Liver (tissue), 9 donors: ENCODE results near the gene LMTK3. TPM values are rescaled to one million over a fixed set of nuclear protein-coding genes. Genes with fewer than 3 reads are reported as not detected.

ENCODE experiments used
- DNase-seq: peaks from one replicate; pipeline ENCODE4 v3.0.0-alpha.2; 2017; ENCODE audit warnings: low spot score
- H3K27ac ChIP-seq, 2 donors: one replicate each; pipeline ENCODE4 v1.7.0; 2013; ENCODE audit warnings: inconsistent platforms in 2 of 2, low read length in 2 of 2, control low read depth in 1 of 2, low read depth in 1 of 2, mild to moderate bottlenecking in 1 of 2
- H3K27me3 ChIP-seq, 4 donors: one replicate each; pipeline versions ENCODE4 v1.6.1 to v1.7.0; 2013; ENCODE audit warnings: low read length in 3 of 4, inconsistent platforms in 1 of 4, mild to moderate bottlenecking in 1 of 4, moderate library complexity in 1 of 4; ENCODE audit not compliant: control insufficient read depth in 4 of 4, insufficient read depth in 4 of 4
- H3K36me3 ChIP-seq, 4 donors: one replicate each; pipeline versions ENCODE4 v1.6.1 to v1.7.0; 2013; ENCODE audit warnings: low read length in 3 of 4, mild to moderate bottlenecking in 3 of 4, low read depth in 1 of 4, moderate library complexity in 1 of 4; ENCODE audit not compliant: control insufficient read depth in 4 of 4, insufficient read depth in 3 of 4
- H3K4me1 ChIP-seq, 4 donors: one replicate each; pipeline versions ENCODE4 v1.6.1 to v1.7.0; 2013; ENCODE audit warnings: low read length in 3 of 4, mild to moderate bottlenecking in 3 of 4, moderate library complexity in 1 of 4; ENCODE audit not compliant: control insufficient read depth in 4 of 4, insufficient read depth in 4 of 4
- H3K4me3 ChIP-seq, 3 donors: one replicate each; pipeline versions ENCODE4 v1.6.1 to v1.7.0; 2013; ENCODE audit warnings: low read length in 3 of 3, control low read depth in 1 of 3, low read depth in 1 of 3, mild to moderate bottlenecking in 1 of 3
- H3K9ac ChIP-seq, 2 donors: one replicate each; pipeline ENCODE4 v1.7.0; 2013; ENCODE audit warnings: low read length in 2 of 2, mild to moderate bottlenecking in 2 of 2, moderate library complexity in 2 of 2, control low read depth in 1 of 2, low read depth in 1 of 2
- H3K9me3 ChIP-seq, 4 donors: one replicate each; pipeline versions ENCODE4 v1.6.1 to v1.7.0; 2013; ENCODE audit warnings: low read length in 3 of 4; ENCODE audit not compliant: control insufficient read depth in 4 of 4
- ATF3 ChIP-seq: IDR thresholded peaks from 2 replicates; pipeline ENCODE4 v1.6.1; 2016; ENCODE audit warnings: antibody characterized with exemption
- EGR1 ChIP-seq, 2 donors: IDR thresholded peaks; 2 replicates each; pipeline ENCODE4 v1.6.1; 2016 to 2018; ENCODE audit warnings: antibody characterized with exemption in 2 of 2, low read depth in 2 of 2
- FOXA1 ChIP-seq: IDR thresholded peaks from 2 replicates; pipeline ENCODE4 v1.6.1; 2016; ENCODE audit warnings: antibody characterized with exemption
- FOXA2 ChIP-seq: IDR thresholded peaks from 2 replicates; pipeline ENCODE4 v1.6.1; 2016; ENCODE audit warnings: antibody characterized with exemption
- GABPA ChIP-seq, 2 donors: IDR thresholded peaks in 1 of 2; conservative IDR thresholded peaks in 1 of 2; 2 replicates each; pipeline ENCODE4 v1.6.1; 2016; ENCODE audit warnings: antibody characterized with exemption in 2 of 2, mild to moderate bottlenecking in 1 of 2, moderate library complexity in 1 of 2
- HNF4A ChIP-seq, 2 donors: conservative IDR thresholded peaks; 2 replicates each; pipeline ENCODE4 v1.6.1; 2016; ENCODE audit warnings: antibody characterized with exemption in 2 of 2, mild to moderate bottlenecking in 2 of 2
- JUND ChIP-seq, 2 donors: IDR thresholded peaks; 2 replicates each; pipeline ENCODE4 v1.6.1; 2016; ENCODE audit warnings: antibody characterized with exemption in 2 of 2
- MAX ChIP-seq: IDR thresholded peaks from 2 replicates; pipeline ENCODE4 v1.6.1; 2016; ENCODE audit warnings: antibody characterized with exemption
- RAD21 ChIP-seq, 2 donors: IDR thresholded peaks; 2 replicates each; pipeline ENCODE4 v1.6.1; 2016; ENCODE audit warnings: antibody characterized with exemption in 2 of 2, mild to moderate bottlenecking in 2 of 2
- REST ChIP-seq: IDR thresholded peaks from 2 replicates; pipeline ENCODE4 v1.6.1; 2016; ENCODE audit warnings: antibody characterized with exemption, mild to moderate bottlenecking
- RXRA ChIP-seq, 2 donors: IDR thresholded peaks; 2 replicates each; pipeline ENCODE4 v1.6.1; 2017 to 2018; ENCODE audit warnings: antibody characterized with exemption in 2 of 2, mild to moderate bottlenecking in 1 of 2
- SP1 ChIP-seq: IDR thresholded peaks from 2 replicates; pipeline ENCODE4 v1.6.1; 2018; ENCODE audit warnings: antibody characterized with exemption, mild to moderate bottlenecking
- TAF1 ChIP-seq: conservative IDR thresholded peaks from 2 replicates; pipeline ENCODE4 v1.6.1; 2016; ENCODE audit warnings: antibody characterized with exemption, mild to moderate bottlenecking
- YY1 ChIP-seq: IDR thresholded peaks from 2 replicates; pipeline ENCODE4 v1.6.1; 2016; ENCODE audit warnings: antibody characterized with exemption, mild to moderate bottlenecking
- ZBTB33 ChIP-seq: IDR thresholded peaks from 2 replicates; pipeline ENCODE4 v1.6.1; 2016; ENCODE audit warnings: antibody characterized with exemption
- WGBS: extraction: QIAGEN DNeasy Blood & Tissue Kit; methylation state at CpG from one replicate; pipeline ENCODE4 v1.1.7; 2013; 5-methylcytosine and 5-hydroxymethylcytosine counted together
- polyA plus RNA-seq, 2 donors: library from polyadenylated mRNA; stranded (reverse) in 1 of 2; unstranded in 1 of 2; fragments of 200-250 nt in 1 of 2; fragments of >200 nt in 1 of 2; fragmentation: Nextera tagmentation in 1 of 2; extraction: Ambion mirVana in 1 of 2; gene quantifications; one replicate each; pipeline versions ENCODE4 v1.2.1 to v1.2.3, GENCODE V29; 2013 to 2015
- total RNA-seq, 2 donors: library from RNA; depleted of rRNA; stranded (reverse); fragments of >200 nt; gene quantifications; one replicate each; pipeline ENCODE4 v1.2.3, GENCODE V29; 2014
- donor health status: healthy.
- donor health status: healthy.
- donor health status: healthy.
- donor health status: healthy.
- donor health status: healthy.

LMTK3 gene
- total and polyA plus RNA-seq, 4 donors = 0.08 TPM; not detected in 2

GRCh38 chr19:48469289-48469881 is 42.2 kb downstream of the LMTK3 start, which contains the start of gene CYTH2:
TSS of gene CYTH2 (plus strand) at chr19:48469369. CDS start at chr19:48469508, 139 bp downstream.
- peak within 1 kb of the TSS; percentile 70 to 79 for H3K27ac ChIP-seq
- WGBS = under 1% methylated on average over 66 of the region's 66 CpGs
- peak; percentile 83 for DNase-seq
- peak in 1 of 2 donors; percentile 59 for TF ChIP-seq GABPA (IDR thresholded peaks at IDR 0.05 in 1 of 2, conservative IDR thresholded peaks at IDR 0.05 in 1 of 2)
- peak; percentile 7 for TF ChIP-seq YY1
- TF ChIP-seq TAF1 = no peak
- no peak for TF ChIP-seq FOXA2
- no peak for TF ChIP-seq JUND (IDR thresholded peaks at IDR 0.05)
- TF ChIP-seq ZBTB33 = no peak
- no peak for TF ChIP-seq EGR1 (IDR thresholded peaks at IDR 0.05; ENCODE audit: low read depth in 2 of 2)
- no peak for TF ChIP-seq SP1
- no peak for TF ChIP-seq MAX
- TF ChIP-seq FOXA1 = no peak
- TF ChIP-seq RAD21 (IDR thresholded peaks at IDR 0.05) = no peak
- H3K9ac ChIP-seq = peak within 1 kb of the TSS; percentile 24 to 67
- H3K4me3 ChIP-seq = peak within 1 kb of the TSS; percentile 71 to 89 (median 87)
- H3K9me3 ChIP-seq = no peaks in the 10 kb centered on the region
- H3K36me3 ChIP-seq = peaks cover 5 to 20% (median 12%) of the 10 kb centered on the region in 4 donors
- H3K27me3 ChIP-seq = no peaks in the 10 kb centered on the region
- H3K4me1 ChIP-seq = peaks cover 4 to 26% (median 19%) of the 10 kb centered on the region in 4 donors

- Histone ChIP-seq H3K27me3 (no peaks in the 10 kb centered on the region), H3K27ac (peak overlapping the region; percentile 70 to 79), H3K36me3 (peaks cover 3 to 15% (median 11%) of the 10 kb centered on the region in 4 donors), H3K9me3 (no peaks in the 10 kb centered on the region), H3K9ac (peak overlapping the region in 1 of 2 donors; percentile 67), H3K4me3 (peak overlapping the region; percentile 71 to 89 (median 87)), H3K4me1 (peaks cover 4 to 26% (median 19%) of the 10 kb centered on the region in 4 donors)
- peak; percentile 99 for DNase-seq
- under 1% methylated on average over 36 of the region's 36 CpGs for WGBS
- peak in 1 of 2 donors; percentile 43 for TF ChIP-seq RXRA (IDR thresholded peaks at IDR 0.05)
- TF ChIP-seq ATF3 = no peak
- no peak for TF ChIP-seq FOXA1
- TF ChIP-seq FOXA2 = no peak
- TF ChIP-seq RAD21 (IDR thresholded peaks at IDR 0.05) = no peak
- peak; percentile 97 for TF ChIP-seq SP1
- TF ChIP-seq GABPA (IDR thresholded peaks at IDR 0.05 in 1 of 2, conservative IDR thresholded peaks at IDR 0.05 in 1 of 2) = peak in 1 of 2 donors; percentile 82
- TF ChIP-seq TAF1 = peak; percentile 62
- no peak for TF ChIP-seq MAX
- no peak for TF ChIP-seq REST
- peak; percentile 75 for TF ChIP-seq YY1
- TF ChIP-seq HNF4A (conservative IDR thresholded peaks at IDR 0.05) = peak in 1 of 2 donors; percentile 31
- peak in 1 of 2 donors; percentile 54 for TF ChIP-seq EGR1 (IDR thresholded peaks at IDR 0.05; ENCODE audit: low read depth in 2 of 2)
Measured at GRCh38 chr19:48468772-48469288, 42.8 kb downstream of the LMTK3 start.
